Myocyte (in vitro differentiated cells): ENCODE measurements around the gene CLSTN2. TPM values are rescaled to one million over a fixed set of nuclear protein-coding genes. Genes with fewer than 3 reads are reported as not detected.
A peak's percentile ranks its signal among the peaks of the same experiment; 100 is the strongest.

Experiments used
- DNase-seq: peaks from one replicate; pipeline ENCODE4 v3.0.0-alpha.2; 2012; ENCODE audit warnings: low read depth
- total RNA-seq: library from RNA; depleted of rRNA; stranded (reverse); fragments of >200 nt; gene quantifications from 2 replicates; pipeline ENCODE4 v1.2.3, GENCODE V29; 2014

Gene CLSTN2
- total RNA-seq, 1 donor from 2014 or later: 25.4 TPM

- no peak for DNase-seq
These were observed 471.7 kb downstream of the CLSTN2 start for GRCh38 chr3:140406655-140407054.

GRCh38 chr3:140408252-140408651 lies 473.3 kb downstream of the CLSTN2 start:
- DNase-seq: peak; percentile 69

GRCh38 chr3:140416666-140417065 lies 481.7 kb downstream of the CLSTN2 start:
- DNase-seq: no peak

- DNase-seq: peak; percentile 83
These were observed 485.8 kb downstream of the CLSTN2 start for GRCh38 chr3:140420621-140421357.

GRCh38 chr3:140421884-140422283 lies 486.9 kb downstream of the CLSTN2 start:
- DNase-seq: no peak

GRCh38 chr3:140423146-140423545 lies 488.2 kb downstream of the CLSTN2 start:
- no peak for DNase-seq

- DNase-seq: peak; percentile 32
These were observed 488.6 kb downstream of the CLSTN2 start for GRCh38 chr3:140423574-140423973.

- no peak for DNase-seq
These were observed 489.2 kb downstream of the CLSTN2 start for GRCh38 chr3:140424211-140424610.

GRCh38 chr3:140424726-140425125 lies 489.7 kb downstream of the CLSTN2 start:
- DNase-seq: peak; percentile 59

GRCh38 chr3:140427786-140428185 lies 492.8 kb downstream of the CLSTN2 start:
- no peak for DNase-seq

- DNase-seq: no peak
These were observed 493.4 kb downstream of the CLSTN2 start for GRCh38 chr3:140428380-140428779.

- no peak for DNase-seq
These were observed 494.8 kb downstream of the CLSTN2 start for GRCh38 chr3:140429791-140430190.

- no peak for DNase-seq
These were observed 495.5 kb downstream of the CLSTN2 start for GRCh38 chr3:140430494-140430893.

- DNase-seq: peak; percentile 69
These were observed 497.3 kb downstream of the CLSTN2 start for GRCh38 chr3:140432229-140432669.

- DNase-seq: no peak
These were observed 498.4 kb downstream of the CLSTN2 start for GRCh38 chr3:140433431-140433830.

- DNase-seq: no peak
These were observed 499.4 kb downstream of the CLSTN2 start for GRCh38 chr3:140434261-140434905.

- no peak for DNase-seq
These were observed 501.4 kb downstream of the CLSTN2 start for GRCh38 chr3:140436421-140436820.

GRCh38 chr3:140438736-140439470 lies 503.9 kb downstream of the CLSTN2 start:
- DNase-seq: no peak

- DNase-seq: no peak
These were observed 504.5 kb downstream of the CLSTN2 start for GRCh38 chr3:140439527-140439926.

GRCh38 chr3:140440446-140440845 lies 505.5 kb downstream of the CLSTN2 start:
- no peak for DNase-seq

- DNase-seq: peak; percentile 61
These were observed 506.0 kb downstream of the CLSTN2 start for GRCh38 chr3:140441006-140441405.

- DNase-seq: no peak
These were observed 507.6 kb downstream of the CLSTN2 start for GRCh38 chr3:140442621-140443020.
